ENCODE data around the gene PCSK1. TPM values are rescaled to one million over a fixed set of nuclear protein-coding genes. Genes with fewer than 3 reads are reported as not detected.
A peak's percentile ranks its signal among the peaks of the same experiment; 100 is the strongest.

The PCSK1 gene
- total RNA-seq (2012; rRNA removed): 0.25 and 1.7 TPM in 2 replicates

DNA sequence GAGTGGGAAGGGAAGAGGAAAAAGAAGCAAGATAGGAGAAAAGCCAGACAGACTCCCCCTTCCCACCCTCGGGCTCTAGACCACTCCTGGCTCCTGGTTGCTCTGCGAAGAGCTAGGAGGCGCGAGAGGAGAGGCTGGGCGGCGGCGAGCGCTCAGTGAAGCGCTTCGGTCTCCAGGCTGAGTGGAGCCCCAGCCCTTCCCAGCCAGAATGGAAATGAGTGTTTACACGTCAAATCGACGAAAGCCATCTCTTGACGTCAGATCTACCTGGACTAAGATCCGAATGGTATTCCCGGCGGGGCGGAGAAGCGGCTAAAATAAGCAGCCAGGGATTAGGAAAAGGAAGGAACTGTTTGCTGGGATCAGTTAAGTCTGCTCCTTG is at the start of gene PCSK1:
Gene PCSK1, minus strand, starts transcription at position 183 of the 382 bp plus-strand sequence. CDS start 206 bp downstream, outside the sequence.
- peak within 1 kb of the TSS; percentile 56 for H3K4me3 ChIP-seq (ENCODE audit: low read length)
- H3K4me1 ChIP-seq (ENCODE audit: control insufficient read depth, insufficient read depth, low read length): peaks cover 24% of the 10 kb centered on the region
- H3K9ac ChIP-seq (ENCODE audit: low read depth, low read length): no peak within 1 kb of the TSS
- peak within 1 kb of the TSS; percentile 80 for H3K4me2 ChIP-seq (ENCODE audit: low read length)
- no peaks in the 10 kb centered on the region for H3K9me3 ChIP-seq (replicated peaks; ENCODE audit: low read length)
- H3K27me3 ChIP-seq (ENCODE audit: control insufficient read depth, insufficient read depth, low read length): peaks cover 38% of the 10 kb centered on the region
- no peaks in the 10 kb centered on the region for H3K36me3 ChIP-seq (ENCODE audit: insufficient read depth, low read length)

DNA sequence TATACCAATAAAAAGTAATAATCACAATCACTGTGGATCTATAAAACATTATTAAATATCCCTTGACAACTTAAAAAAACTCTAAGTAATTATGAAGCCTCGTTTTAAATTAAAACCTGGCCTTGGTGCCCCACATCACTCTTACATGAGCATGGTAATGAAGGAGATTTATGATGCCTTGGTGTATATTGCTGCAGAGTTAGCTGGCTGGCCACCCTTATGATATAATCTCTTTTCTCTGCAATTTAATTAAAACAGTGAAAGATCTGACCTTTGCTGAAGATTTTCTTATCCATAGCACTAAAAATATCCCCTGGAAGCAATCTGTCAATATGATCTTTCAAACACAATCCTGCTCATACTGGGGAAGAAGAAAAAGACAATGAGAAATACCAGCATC is 48.8 kb upstream of the PCSK1 start:
- Histone ChIP-seq H3K4me2 (ENCODE audit: low read length) (no peak overlapping the region), H3K27me3 (ENCODE audit: control insufficient read depth, insufficient read depth, low read length) (no peaks in the 10 kb centered on the region), H3K4me3 (ENCODE audit: low read length) (no peak overlapping the region), H3K4me1 (ENCODE audit: control insufficient read depth, insufficient read depth, low read length) (no peaks in the 10 kb centered on the region), H3K9me3 (replicated peaks; ENCODE audit: low read length) (no peaks in the 10 kb centered on the region), H3K9ac (ENCODE audit: low read depth, low read length) (no peak overlapping the region), H3K36me3 (ENCODE audit: insufficient read depth, low read length) (no peaks in the 10 kb centered on the region)

DNA sequence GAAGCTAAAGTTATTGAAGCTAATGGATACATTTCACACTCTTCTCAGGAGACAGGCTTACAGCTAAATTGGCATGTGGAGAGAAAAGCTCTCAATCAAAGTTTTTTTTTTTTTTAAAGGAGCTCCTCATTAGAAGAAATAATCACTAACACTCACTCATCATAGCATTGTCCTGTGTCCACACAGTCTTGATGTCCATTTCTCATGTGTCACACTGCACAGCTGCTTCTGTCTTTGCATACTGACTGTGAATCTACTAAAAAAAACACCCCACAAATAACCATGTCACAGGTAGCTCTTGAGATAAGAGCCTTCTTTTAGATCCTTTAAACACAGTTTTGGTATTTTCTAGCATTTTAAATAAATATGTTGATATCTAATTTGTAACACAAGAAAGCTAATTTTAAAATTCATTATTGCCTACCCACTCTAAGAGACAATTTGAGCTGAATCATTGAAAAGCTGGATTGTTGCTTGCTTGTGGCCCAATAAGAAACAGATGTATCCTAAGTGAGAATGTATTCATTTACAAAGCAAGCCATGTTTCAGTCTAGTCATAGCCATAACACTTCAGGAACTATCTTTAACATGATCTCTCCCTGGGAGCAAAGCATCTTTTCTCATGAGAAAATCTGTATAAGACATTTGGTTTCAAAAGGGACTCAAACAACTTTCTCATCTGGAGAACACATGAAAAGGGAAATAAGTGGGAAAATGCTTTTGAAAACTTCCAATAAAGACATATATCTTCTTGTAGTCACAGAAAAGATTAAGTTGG is 48.1 kb upstream of the PCSK1 start:
- Histone ChIP-seq H3K9ac (ENCODE audit: low read depth, low read length) (no peak overlapping the region), H3K4me3 (ENCODE audit: low read length) (no peak overlapping the region), H3K4me2 (ENCODE audit: low read length) (no peak overlapping the region), H3K4me1 (ENCODE audit: control insufficient read depth, insufficient read depth, low read length) (no peaks in the 10 kb centered on the region), H3K36me3 (ENCODE audit: insufficient read depth, low read length) (no peaks in the 10 kb centered on the region), H3K9me3 (replicated peaks; ENCODE audit: low read length) (no peaks in the 10 kb centered on the region), H3K27me3 (ENCODE audit: control insufficient read depth, insufficient read depth, low read length) (no peaks in the 10 kb centered on the region)

DNA sequence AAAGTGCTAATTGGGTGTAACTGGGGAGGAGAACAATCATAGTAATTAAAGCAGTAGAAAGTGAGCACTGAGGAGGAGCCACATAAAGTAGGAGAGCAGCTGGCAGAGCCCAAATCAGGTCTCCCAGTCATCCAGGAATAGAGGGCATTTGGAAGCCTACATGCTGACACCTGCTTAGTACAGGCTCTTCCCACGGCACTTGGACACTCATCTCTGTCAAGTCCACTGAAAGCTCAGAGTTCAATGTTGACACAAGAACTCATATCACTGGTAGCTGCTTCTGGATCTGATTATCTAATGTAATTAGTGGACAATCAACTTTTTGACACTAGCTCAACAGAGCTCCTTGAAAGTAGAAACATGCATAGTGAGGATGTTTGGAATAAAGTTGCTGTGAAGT is 45.9 kb upstream of the PCSK1 start:
- no peaks in the 10 kb centered on the region for H3K27me3 ChIP-seq (ENCODE audit: control insufficient read depth, insufficient read depth, low read length)
- H3K9ac ChIP-seq (ENCODE audit: low read depth, low read length): no peak overlapping the region
- no peak overlapping the region for H3K4me3 ChIP-seq (ENCODE audit: low read length)
- H3K9me3 ChIP-seq (replicated peaks; ENCODE audit: low read length): no peaks in the 10 kb centered on the region
- no peaks in the 10 kb centered on the region for H3K36me3 ChIP-seq (ENCODE audit: insufficient read depth, low read length)
- no peaks in the 10 kb centered on the region for H3K4me1 ChIP-seq (ENCODE audit: control insufficient read depth, insufficient read depth, low read length)
- H3K4me2 ChIP-seq (ENCODE audit: low read length): no peak overlapping the region

DNA sequence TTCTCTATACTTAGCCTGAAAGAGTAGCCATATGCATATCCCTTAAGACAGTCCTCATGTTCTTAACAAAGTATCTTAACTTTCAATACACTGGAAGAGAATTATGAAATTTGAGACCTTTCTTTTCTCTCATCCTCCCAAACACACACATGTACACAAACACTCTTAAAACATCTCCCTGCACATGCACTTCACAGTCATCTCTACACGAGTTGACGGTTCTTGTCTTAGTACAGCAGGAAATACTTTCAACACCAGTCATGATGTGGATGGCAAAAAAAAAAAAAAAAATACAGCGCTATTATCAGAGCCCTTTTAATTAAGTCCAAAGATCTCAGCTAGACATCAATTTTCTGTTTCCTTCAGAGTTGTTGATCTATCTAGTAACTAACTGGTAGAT is 43.6 kb upstream of the PCSK1 start:
- H3K9ac ChIP-seq (ENCODE audit: low read depth, low read length): no peak overlapping the region
- H3K36me3 ChIP-seq (ENCODE audit: insufficient read depth, low read length): no peaks in the 10 kb centered on the region
- no peaks in the 10 kb centered on the region for H3K4me1 ChIP-seq (ENCODE audit: control insufficient read depth, insufficient read depth, low read length)
- no peak overlapping the region for H3K4me3 ChIP-seq (ENCODE audit: low read length)
- H3K9me3 ChIP-seq (replicated peaks; ENCODE audit: low read length): no peaks in the 10 kb centered on the region
- H3K27me3 ChIP-seq (ENCODE audit: control insufficient read depth, insufficient read depth, low read length): no peaks in the 10 kb centered on the region
- H3K4me2 ChIP-seq (ENCODE audit: low read length): no peak overlapping the region

DNA sequence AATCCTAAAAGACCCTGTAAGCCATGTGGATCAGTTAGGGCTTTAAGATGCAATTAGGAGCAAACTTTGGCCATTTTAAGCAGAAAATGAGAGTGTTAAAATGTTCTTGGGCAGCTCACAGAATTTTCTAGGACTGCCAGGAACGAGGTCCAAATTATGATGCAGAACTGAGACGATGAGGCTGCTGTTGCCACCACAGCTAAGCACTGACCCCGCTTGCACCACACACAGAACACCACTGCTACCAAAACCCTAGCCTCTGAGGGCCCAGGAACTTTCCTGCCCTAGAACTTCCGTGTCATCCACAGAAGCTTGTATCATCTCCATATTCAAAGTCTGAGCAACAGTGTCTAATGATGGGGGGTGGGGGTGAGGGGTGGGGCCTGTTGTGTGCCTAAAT is 41.0 kb upstream of the PCSK1 start:
- H3K4me2 ChIP-seq (ENCODE audit: low read length): no peak overlapping the region
- no peaks in the 10 kb centered on the region for H3K36me3 ChIP-seq (ENCODE audit: insufficient read depth, low read length)
- H3K4me3 ChIP-seq (ENCODE audit: low read length): no peak overlapping the region
- no peaks in the 10 kb centered on the region for H3K27me3 ChIP-seq (ENCODE audit: control insufficient read depth, insufficient read depth, low read length)
- no peak overlapping the region for H3K9ac ChIP-seq (ENCODE audit: low read depth, low read length)
- H3K4me1 ChIP-seq (ENCODE audit: control insufficient read depth, insufficient read depth, low read length): no peaks in the 10 kb centered on the region
- no peaks in the 10 kb centered on the region for H3K9me3 ChIP-seq (replicated peaks; ENCODE audit: low read length)

DNA sequence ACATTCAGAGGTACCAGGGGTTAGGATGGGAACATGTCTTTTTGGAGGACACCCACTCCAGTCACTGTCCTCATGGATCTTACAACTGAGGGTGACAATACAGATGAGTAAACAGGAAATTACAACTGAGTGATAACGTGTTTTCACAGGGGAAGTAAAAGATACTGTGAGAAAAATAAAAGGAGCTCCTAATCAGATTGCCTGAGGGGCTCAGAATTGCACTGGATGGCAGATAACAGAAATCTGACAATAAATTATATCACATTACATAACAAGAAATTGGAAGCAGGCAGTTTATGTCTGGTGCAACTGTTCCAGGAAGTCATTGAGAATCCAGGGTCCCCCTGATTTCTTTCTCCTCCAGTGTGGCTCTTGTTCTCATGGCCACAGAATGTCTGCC is 40.1 kb upstream of the PCSK1 start:
- no peaks in the 10 kb centered on the region for H3K27me3 ChIP-seq (ENCODE audit: control insufficient read depth, insufficient read depth, low read length)
- no peaks in the 10 kb centered on the region for H3K9me3 ChIP-seq (replicated peaks; ENCODE audit: low read length)
- H3K4me3 ChIP-seq (ENCODE audit: low read length): no peak overlapping the region
- H3K36me3 ChIP-seq (ENCODE audit: insufficient read depth, low read length): no peaks in the 10 kb centered on the region
- H3K4me1 ChIP-seq (ENCODE audit: control insufficient read depth, insufficient read depth, low read length): no peaks in the 10 kb centered on the region
- H3K4me2 ChIP-seq (ENCODE audit: low read length): no peak overlapping the region
- no peak overlapping the region for H3K9ac ChIP-seq (ENCODE audit: low read depth, low read length)

DNA sequence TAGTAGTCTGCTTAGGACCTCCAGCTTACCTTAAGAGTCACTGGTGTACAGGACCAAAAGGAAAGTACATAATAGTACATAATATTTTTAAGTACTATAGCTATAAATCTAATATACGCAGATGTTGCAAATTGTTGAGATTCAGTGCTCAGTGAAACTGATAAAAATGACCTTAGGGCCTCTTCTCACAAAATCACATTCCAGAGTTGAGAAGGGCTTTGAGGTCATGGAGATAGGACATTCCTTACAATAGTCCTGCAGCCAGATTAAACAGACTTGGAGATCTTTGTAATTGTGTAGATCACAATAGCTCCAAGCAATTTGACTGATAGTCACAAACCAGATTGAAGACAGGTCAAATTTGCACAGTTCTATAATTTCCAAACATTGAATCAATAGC is 37.7 kb upstream of the PCSK1 start:
- no peak overlapping the region for H3K4me3 ChIP-seq (ENCODE audit: low read length)
- no peak overlapping the region for H3K4me2 ChIP-seq (ENCODE audit: low read length)
- H3K36me3 ChIP-seq (ENCODE audit: insufficient read depth, low read length): no peaks in the 10 kb centered on the region
- no peaks in the 10 kb centered on the region for H3K27me3 ChIP-seq (ENCODE audit: control insufficient read depth, insufficient read depth, low read length)
- H3K4me1 ChIP-seq (ENCODE audit: control insufficient read depth, insufficient read depth, low read length): no peaks in the 10 kb centered on the region
- H3K9me3 ChIP-seq (replicated peaks; ENCODE audit: low read length): no peaks in the 10 kb centered on the region
- no peak overlapping the region for H3K9ac ChIP-seq (ENCODE audit: low read depth, low read length)

DNA sequence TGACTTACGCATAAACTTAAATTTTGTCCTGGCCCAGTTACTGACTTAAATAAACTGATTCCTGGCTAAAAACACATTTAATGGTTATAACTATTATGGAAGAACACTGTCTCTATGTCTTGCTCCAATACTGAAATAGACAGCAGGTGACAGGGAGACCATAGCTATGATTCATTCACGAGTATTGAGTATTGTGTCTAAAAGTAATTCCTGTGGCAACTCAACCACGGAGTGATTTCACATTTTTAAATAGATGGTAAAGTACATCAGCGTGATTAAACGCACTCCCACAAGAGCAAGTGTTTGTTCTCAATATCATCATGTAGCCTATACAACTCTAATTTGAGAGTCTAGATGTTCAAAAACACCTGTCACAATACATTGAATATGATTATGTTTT is 35.9 kb upstream of the PCSK1 start:
- Histone ChIP-seq H3K36me3 (ENCODE audit: insufficient read depth, low read length) (no peaks in the 10 kb centered on the region), H3K27me3 (ENCODE audit: control insufficient read depth, insufficient read depth, low read length) (no peaks in the 10 kb centered on the region), H3K4me1 (ENCODE audit: control insufficient read depth, insufficient read depth, low read length) (no peaks in the 10 kb centered on the region), H3K9ac (ENCODE audit: low read depth, low read length) (no peak overlapping the region), H3K4me3 (ENCODE audit: low read length) (no peak overlapping the region), H3K9me3 (replicated peaks; ENCODE audit: low read length) (no peaks in the 10 kb centered on the region), H3K4me2 (ENCODE audit: low read length) (no peak overlapping the region)

DNA sequence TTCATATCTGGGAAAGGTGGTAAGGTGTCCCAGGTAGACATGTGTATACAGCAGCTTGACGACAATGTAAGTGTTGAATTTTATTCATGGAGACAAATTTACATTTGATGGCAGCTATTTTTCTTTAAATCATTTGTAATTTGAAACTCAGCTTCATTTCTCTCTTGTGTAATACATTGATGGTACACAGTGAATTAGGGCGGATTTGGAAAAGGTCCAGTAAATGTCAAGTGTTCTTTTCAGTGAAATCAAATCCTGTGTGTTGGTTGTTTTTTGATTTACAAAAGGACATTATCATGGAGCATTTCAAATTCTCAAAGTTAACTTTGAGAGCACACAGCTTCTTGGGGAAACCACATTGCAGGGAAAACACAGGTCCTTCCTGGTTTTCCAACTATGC is 30.0 kb upstream of the PCSK1 start:
- Histone ChIP-seq H3K4me2 (ENCODE audit: low read length) (no peak overlapping the region), H3K27me3 (ENCODE audit: control insufficient read depth, insufficient read depth, low read length) (no peaks in the 10 kb centered on the region), H3K9me3 (replicated peaks; ENCODE audit: low read length) (no peaks in the 10 kb centered on the region)

DNA sequence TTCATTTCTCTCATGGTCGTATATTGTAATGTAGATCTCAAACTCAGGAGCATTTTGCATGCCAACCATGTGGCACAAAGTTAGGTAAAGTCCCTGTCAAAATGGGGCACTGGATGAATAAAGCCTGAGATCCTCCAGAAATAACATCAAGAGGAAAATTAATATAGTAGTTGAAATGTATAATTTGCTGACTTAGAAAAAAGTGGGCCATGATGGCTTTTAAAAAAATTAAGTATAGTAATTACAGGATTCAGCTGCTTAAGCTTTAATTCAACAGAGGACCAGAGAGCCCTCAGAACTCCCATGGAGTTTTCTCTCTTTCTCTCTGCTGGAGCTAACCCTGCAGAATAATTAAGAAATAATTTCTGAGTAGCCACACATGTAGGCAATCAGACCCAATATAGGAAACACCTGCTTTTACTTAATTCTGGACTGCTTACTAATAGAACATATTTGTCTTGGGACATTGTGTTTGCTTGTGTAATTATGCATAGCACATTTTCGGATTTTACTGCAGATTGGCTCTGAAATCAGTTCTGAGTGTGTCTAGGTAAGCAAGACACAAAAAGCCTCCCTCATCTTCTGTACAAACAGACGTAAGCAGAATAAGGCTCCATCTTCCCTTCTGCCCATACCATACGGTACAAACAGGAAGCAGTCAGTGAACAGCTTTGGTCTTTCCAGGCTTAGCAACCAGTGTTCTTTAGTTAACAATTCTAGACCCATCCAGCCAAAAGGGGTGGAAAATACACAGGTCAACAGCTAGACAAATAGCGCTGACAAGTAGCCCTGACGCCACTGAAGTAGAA is 26.5 kb upstream of the PCSK1 start:
- no peaks in the 10 kb centered on the region for H3K9me3 ChIP-seq (replicated peaks; ENCODE audit: low read length)
- no peaks in the 10 kb centered on the region for H3K27me3 ChIP-seq (ENCODE audit: control insufficient read depth, insufficient read depth, low read length)
- H3K4me2 ChIP-seq (ENCODE audit: low read length): no peak overlapping the region
- H3K4me3 ChIP-seq (ENCODE audit: low read length): no peak overlapping the region
- no peaks in the 10 kb centered on the region for H3K4me1 ChIP-seq (ENCODE audit: control insufficient read depth, insufficient read depth, low read length)
- no peaks in the 10 kb centered on the region for H3K36me3 ChIP-seq (ENCODE audit: insufficient read depth, low read length)
- H3K9ac ChIP-seq (ENCODE audit: low read depth, low read length): no peak overlapping the region

More for the DNA sequence above, 30.0 kb upstream of the PCSK1 start:
- H3K36me3 ChIP-seq (ENCODE audit: insufficient read depth, low read length): no peaks in the 10 kb centered on the region
- no peaks in the 10 kb centered on the region for H3K4me1 ChIP-seq (ENCODE audit: control insufficient read depth, insufficient read depth, low read length)
- H3K4me3 ChIP-seq (ENCODE audit: low read length): no peak overlapping the region
- H3K9ac ChIP-seq (ENCODE audit: low read depth, low read length): no peak overlapping the region
